ENCODE measurements around the gene ADARB1.

The ADARB1 gene

DNA sequence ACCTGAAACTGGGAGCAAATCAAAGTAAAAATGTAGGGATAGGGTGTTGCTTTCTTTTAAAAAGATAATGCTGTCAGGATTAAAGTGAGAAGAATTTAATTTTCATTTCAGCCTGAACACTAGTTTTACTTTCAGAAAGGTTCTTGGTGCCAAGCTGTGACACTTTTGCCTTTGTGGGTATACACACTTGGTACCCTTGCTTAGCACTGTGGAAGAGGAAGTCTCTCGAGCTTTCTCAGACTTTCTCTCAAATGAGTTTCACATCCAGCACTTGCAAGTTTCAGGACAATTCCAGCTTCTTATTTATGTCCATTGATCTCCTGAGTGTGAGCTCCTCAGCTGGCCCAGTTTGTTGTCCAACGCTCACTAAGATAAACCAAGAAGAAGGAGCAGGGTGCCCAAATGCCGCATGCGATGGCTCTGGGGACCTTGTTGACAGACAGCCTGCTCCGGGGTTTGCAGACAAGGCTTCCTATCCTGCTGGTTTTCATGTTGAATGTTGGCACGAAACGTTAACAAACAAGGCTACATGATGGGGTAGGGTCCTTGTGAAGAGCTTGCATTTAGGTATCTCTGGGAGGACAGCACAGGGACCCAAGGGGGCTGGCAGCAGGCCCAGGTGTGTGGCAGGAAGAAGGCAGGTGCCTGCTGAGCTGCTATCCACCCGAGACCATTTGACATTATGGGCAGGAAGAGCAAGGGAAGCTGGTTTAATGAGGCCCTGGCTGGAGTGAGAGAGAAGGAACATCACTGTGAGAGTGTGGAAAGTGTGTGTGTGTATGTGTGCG lies 133.7 kb downstream of the ADARB1 start:
- in situ Hi-C loops (cut with MboI; ENCODE audit: low sequenced_read_pairs, unreplicated experiment), result no loop called here
- no peak for DNase-seq (ENCODE audit: low spot score)
- no peak for TF ChIP-seq CTCF (IDR thresholded peaks at IDR 0.05; ENCODE audit: borderline replicate concordance, control extremely low read depth, extremely low read depth, insufficient read depth, missing control alignments)

- no peak for TF ChIP-seq CTCF (IDR thresholded peaks at IDR 0.05; ENCODE audit: borderline replicate concordance, control extremely low read depth, extremely low read depth, insufficient read depth, missing control alignments)
- in situ Hi-C loops (cut with MboI; ENCODE audit: low sequenced_read_pairs, unreplicated experiment), result no loop called here
- DNase-seq (ENCODE audit: low spot score), result no peak
These were observed 134.2 kb downstream of the ADARB1 start for GRCh38 chr21:45208627-45208951.

DNA sequence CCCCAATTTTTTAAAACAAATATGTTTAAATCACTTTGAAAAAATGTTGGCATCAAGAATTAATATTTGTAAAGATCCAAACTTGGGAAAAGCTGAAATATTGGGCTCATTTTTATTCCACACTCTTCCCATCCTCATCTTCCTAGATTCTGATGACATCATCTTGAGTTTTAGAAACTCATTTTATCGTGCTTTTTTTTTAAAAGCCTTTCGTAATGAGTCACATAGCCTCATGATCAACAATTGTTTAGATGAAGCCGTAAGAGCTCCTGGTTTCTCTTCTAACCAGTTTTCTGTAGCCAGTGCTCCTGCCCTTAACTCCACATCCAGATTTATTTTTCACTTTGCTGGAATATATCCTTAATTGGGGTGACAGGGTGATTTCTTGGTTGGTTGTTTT lies 134.7 kb downstream of the ADARB1 start:
- peak; percentile 60 for DNase-seq (ENCODE audit: low spot score)
- in situ Hi-C loops (cut with MboI; ENCODE audit: low sequenced_read_pairs, unreplicated experiment), result no loop called here
- no peak for TF ChIP-seq CTCF (IDR thresholded peaks at IDR 0.05; ENCODE audit: borderline replicate concordance, control extremely low read depth, extremely low read depth, insufficient read depth, missing control alignments)

- TF ChIP-seq CTCF (IDR thresholded peaks at IDR 0.05; ENCODE audit: borderline replicate concordance, control extremely low read depth, extremely low read depth, insufficient read depth, missing control alignments), result no peak
- in situ Hi-C loops (cut with MboI; ENCODE audit: low sequenced_read_pairs, unreplicated experiment), result no loop called here
- peak; percentile 78 for DNase-seq (ENCODE audit: low spot score)
These were observed 135.4 kb downstream of the ADARB1 start for GRCh38 chr21:45209685-45210284.

- no peak for TF ChIP-seq CTCF (IDR thresholded peaks at IDR 0.05; ENCODE audit: borderline replicate concordance, control extremely low read depth, extremely low read depth, insufficient read depth, missing control alignments)
- in situ Hi-C loops (cut with MboI; ENCODE audit: low sequenced_read_pairs, unreplicated experiment), result no loop called here
- DNase-seq (ENCODE audit: low spot score), result no peak
These were observed 136.1 kb downstream of the ADARB1 start for GRCh38 chr21:45210461-45210983.

DNA sequence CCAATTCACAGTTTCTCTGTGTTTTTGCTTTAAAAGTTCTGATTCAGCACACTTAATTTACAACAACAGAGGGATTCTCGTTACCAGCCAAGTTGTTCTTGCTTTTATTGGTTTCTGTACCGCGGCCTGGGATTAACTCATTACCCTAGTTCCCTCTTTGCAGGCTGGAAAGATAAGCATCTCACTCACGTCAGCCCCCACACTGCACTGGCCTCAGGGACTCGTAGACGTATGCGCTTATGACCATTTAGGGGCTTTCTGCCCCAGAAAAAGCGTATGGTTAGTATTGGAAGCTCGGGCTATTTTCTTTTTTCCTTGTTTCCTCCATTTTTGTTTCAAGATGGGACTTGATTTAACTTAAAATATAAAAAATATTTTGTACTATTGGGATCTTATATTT lies 137.3 kb downstream of the ADARB1 start:
- in situ Hi-C loops (cut with MboI; ENCODE audit: low sequenced_read_pairs, unreplicated experiment), result no loop called here
- no peak for DNase-seq (ENCODE audit: low spot score)
- no peak for TF ChIP-seq CTCF (IDR thresholded peaks at IDR 0.05; ENCODE audit: borderline replicate concordance, control extremely low read depth, extremely low read depth, insufficient read depth, missing control alignments)
